Parathyroid adenoma (tissue), 2 donors: ENCODE measurements around the gene MTRF1.
A peak's percentile ranks its signal among the peaks of the same experiment; 100 is the strongest.

Source experiments
- H2AFZ ChIP-seq: fragments of 300-600 bp; sonication (generic); one replicate; pipeline ENCODE4 v1.7.0; 2017; ENCODE audit warnings: antibody characterized with exemption, mild to moderate bottlenecking
- H3K27ac ChIP-seq: fragments of 300-600 bp; sonication (generic); one replicate; pipeline ENCODE4 v1.7.0; 2017
- H3K27me3 ChIP-seq: fragments of 300-600 bp; sonication (generic); one replicate; pipeline ENCODE4 v1.7.0; 2017; ENCODE audit warnings: low read length; ENCODE audit not compliant: control insufficient read depth, insufficient read depth
- H3K36me3 ChIP-seq: fragments of 300-600 bp; sonication (generic); one replicate; pipeline ENCODE4 v1.7.0; 2017; ENCODE audit warnings: low read length; ENCODE audit not compliant: control insufficient read depth, insufficient read depth
- H3K4me1 ChIP-seq: fragments of 300-600 bp; sonication (generic); one replicate; pipeline ENCODE4 v1.7.0; 2017; ENCODE audit warnings: control low read depth
- H3K4me2 ChIP-seq: fragments of 300-600 bp; sonication (generic); one replicate; pipeline ENCODE4 v1.7.0; 2017; ENCODE audit warnings: low read length
- H3K4me3 ChIP-seq: fragments of 300-600 bp; sonication (generic); one replicate; pipeline ENCODE4 v1.7.0; 2017; ENCODE audit warnings: low read depth, low read length
- H3K79me2 ChIP-seq: fragments of 300-600 bp; sonication (generic); one replicate; pipeline ENCODE4 v1.7.0; 2017; ENCODE audit warnings: control low read depth
- H3K9ac ChIP-seq: fragments of 300-600 bp; sonication (generic); one replicate; pipeline ENCODE4 v1.7.0; 2017; ENCODE audit warnings: mild to moderate bottlenecking
- H3K9me3 ChIP-seq: fragments of 300-600 bp; sonication (generic); one replicate; pipeline ENCODE4 v1.7.0; 2017; ENCODE audit warnings: low read length; ENCODE audit not compliant: control insufficient read depth
- TF ChIP-seq, protein P1 (sequence below): fragments of 300-600 bp; sonication (generic); IDR thresholded peaks from one replicate; pipeline ENCODE4 v1.7.0; 2017; ENCODE audit warnings: antibody characterized with exemption, mild to moderate bottlenecking
- donor health status: primary hyperparathyroidism.

Gene MTRF1

DNA sequence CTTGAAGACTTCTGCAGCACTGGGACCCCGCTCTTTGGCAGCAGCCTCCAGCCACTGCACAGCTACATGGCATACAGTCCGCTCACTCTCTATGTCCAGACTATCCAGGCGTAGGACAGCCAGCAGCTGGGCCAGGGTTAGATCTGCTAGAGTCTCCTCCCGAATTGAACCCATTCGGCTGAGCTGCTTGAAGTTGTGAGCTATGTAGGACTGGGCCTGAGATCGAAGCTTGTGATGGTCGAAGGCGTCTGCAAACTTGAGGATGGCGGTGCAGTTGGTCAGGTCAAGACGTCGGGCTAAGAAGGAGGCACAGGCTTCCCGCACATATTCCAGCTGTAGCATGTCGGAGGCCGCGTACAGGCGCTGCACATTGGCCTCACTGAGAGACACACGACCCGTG, 69.9 kb downstream of the MTRF1 start:
- no peaks in the 10 kb centered on the region for H3K36me3 ChIP-seq
- H3K79me2 ChIP-seq: peaks cover 3% of the 10 kb centered on the region
- H2AFZ ChIP-seq: no peak overlapping the region
- H3K27ac ChIP-seq: no peak overlapping the region
- H3K27me3 ChIP-seq: no peaks in the 10 kb centered on the region
- H3K9ac ChIP-seq: no peak overlapping the region
- peak overlapping the region; percentile 82 for H3K4me3 ChIP-seq
- H3K4me2 ChIP-seq: peak overlapping the region; percentile 75
- no peaks in the 10 kb centered on the region for H3K4me1 ChIP-seq
- TF ChIP-seq, protein P1, sequence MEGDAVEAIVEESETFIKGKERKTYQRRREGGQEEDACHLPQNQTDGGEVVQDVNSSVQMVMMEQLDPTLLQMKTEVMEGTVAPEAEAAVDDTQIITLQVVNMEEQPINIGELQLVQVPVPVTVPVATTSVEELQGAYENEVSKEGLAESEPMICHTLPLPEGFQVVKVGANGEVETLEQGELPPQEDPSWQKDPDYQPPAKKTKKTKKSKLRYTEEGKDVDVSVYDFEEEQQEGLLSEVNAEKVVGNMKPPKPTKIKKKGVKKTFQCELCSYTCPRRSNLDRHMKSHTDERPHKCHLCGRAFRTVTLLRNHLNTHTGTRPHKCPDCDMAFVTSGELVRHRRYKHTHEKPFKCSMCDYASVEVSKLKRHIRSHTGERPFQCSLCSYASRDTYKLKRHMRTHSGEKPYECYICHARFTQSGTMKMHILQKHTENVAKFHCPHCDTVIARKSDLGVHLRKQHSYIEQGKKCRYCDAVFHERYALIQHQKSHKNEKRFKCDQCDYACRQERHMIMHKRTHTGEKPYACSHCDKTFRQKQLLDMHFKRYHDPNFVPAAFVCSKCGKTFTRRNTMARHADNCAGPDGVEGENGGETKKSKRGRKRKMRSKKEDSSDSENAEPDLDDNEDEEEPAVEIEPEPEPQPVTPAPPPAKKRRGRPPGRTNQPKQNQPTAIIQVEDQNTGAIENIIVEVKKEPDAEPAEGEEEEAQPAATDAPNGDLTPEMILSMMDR: no peak
- H3K9me3 ChIP-seq: no peaks in the 10 kb centered on the region

DNA sequence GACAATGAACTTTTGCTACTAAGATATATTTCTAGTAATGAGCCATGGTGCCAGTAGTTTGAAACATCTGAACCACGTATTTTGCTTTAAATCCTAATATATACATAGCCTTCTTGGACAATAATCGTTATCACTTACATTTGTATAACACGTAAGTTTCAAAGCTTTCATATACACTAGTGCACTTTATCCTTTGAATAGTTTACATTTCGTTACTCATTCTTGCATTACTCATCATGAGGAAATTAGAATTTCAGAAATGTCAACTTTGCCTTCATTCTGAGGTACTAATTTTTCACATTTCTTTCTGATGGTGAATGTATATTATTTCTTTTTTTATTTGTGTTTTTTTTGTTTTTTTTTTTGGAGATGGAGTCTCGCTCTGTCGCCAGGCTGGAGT, 74.8 kb downstream of the MTRF1 start:
- Histone ChIP-seq H3K36me3 (no peaks in the 10 kb centered on the region), H3K27ac (no peak overlapping the region), H3K27me3 (no peaks in the 10 kb centered on the region), H3K9ac (no peak overlapping the region), H3K9me3 (no peaks in the 10 kb centered on the region), H3K4me1 (no peaks in the 10 kb centered on the region), H3K4me3 (no peak overlapping the region), H2AFZ (no peak overlapping the region), H3K4me2 (no peak overlapping the region), H3K79me2 (peaks cover 2% of the 10 kb centered on the region)
- TF ChIP-seq, protein P1: no peak

DNA sequence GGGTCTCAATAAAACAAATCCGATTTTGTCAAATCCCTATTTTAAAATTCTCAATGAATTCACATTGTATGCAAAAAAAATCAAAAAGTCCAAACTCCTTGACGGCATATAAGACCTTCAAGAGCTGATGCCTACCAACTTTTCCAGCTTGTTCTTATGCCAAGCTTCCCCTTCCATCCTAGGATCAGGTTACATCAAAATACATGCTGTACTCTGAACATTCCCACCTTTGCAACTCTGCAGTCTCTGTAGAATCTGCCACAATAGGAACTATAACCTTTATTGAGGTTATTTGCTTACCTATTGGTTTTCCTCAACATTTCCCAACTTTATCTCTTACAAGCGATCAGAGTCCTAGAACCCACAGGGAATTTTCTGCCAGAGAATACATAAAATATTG, 76.9 kb downstream of the MTRF1 start:
- H2AFZ ChIP-seq: no peak overlapping the region
- TF ChIP-seq, protein P1: no peak
- H3K36me3 ChIP-seq: no peaks in the 10 kb centered on the region
- no peaks in the 10 kb centered on the region for H3K27me3 ChIP-seq
- H3K79me2 ChIP-seq: no peaks in the 10 kb centered on the region
- no peaks in the 10 kb centered on the region for H3K9me3 ChIP-seq
- H3K4me2 ChIP-seq: no peak overlapping the region
- H3K4me1 ChIP-seq: no peaks in the 10 kb centered on the region
- no peak overlapping the region for H3K9ac ChIP-seq
- H3K27ac ChIP-seq: no peak overlapping the region
- no peak overlapping the region for H3K4me3 ChIP-seq

DNA sequence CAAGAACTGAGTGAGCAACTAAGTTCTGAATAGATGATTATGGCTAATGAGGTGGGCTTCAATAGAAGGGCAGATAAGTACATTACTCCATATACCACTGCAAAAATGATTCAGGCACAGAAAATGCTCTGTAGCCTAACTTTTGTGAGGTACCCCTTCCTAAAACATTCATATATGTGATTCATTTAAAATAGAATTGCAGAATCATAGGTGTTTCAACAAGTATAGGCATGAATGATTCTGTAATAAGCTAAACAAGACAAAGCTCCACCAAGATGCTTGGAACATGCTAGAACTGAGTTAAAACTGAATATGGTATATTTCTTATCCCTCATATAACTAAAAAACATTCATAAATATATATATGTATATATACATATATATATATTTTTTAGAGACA, 81.1 kb downstream of the MTRF1 start:
- no peak overlapping the region for H3K4me2 ChIP-seq
- H3K36me3 ChIP-seq: no peaks in the 10 kb centered on the region
- no peaks in the 10 kb centered on the region for H3K4me1 ChIP-seq
- no peak overlapping the region for H2AFZ ChIP-seq
- no peak overlapping the region for H3K4me3 ChIP-seq
- no peaks in the 10 kb centered on the region for H3K79me2 ChIP-seq
- no peak overlapping the region for H3K27ac ChIP-seq
- H3K9ac ChIP-seq: no peak overlapping the region
- no peaks in the 10 kb centered on the region for H3K27me3 ChIP-seq
- TF ChIP-seq, protein P1: no peak
- no peaks in the 10 kb centered on the region for H3K9me3 ChIP-seq

DNA sequence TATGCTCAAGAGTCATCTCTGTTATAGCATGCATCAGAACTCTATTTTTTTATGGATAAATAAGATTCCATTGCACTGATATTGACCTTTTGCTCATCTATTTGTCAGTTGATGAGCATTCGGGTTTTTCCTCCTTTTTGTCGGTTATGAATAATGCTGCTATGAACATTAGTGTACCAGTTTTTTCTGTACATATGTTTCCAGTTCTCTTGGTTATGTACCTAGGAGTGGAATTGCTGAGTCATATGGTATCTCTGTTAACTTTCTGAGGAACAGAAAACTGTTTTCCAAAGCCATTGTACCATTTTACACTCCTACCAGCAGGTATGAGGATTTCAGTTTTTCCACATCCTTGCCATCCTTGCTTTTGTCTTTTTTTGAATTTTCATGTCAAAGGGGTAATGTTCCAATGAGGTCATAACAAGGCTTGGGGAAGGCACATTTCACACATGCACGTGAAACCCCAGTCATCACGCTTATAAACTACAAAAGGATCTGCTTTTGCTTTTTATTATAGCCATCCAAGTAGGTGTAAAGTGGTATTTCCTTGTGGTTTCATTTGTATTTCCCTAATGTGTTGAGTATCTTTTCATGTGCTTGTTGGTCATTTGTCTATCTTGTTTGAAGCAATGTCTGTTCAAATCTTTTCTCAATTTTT, 83.7 kb downstream of the MTRF1 start:
- Histone ChIP-seq H3K9ac (no peak overlapping the region), H3K27ac (no peak overlapping the region), H3K4me2 (no peak overlapping the region), H3K4me1 (no peaks in the 10 kb centered on the region), H2AFZ (no peak overlapping the region), H3K79me2 (no peaks in the 10 kb centered on the region), H3K4me3 (no peak overlapping the region), H3K27me3 (no peaks in the 10 kb centered on the region), H3K9me3 (no peaks in the 10 kb centered on the region), H3K36me3 (no peaks in the 10 kb centered on the region)
- TF ChIP-seq, protein P1: no peak
